Measurements from ENCODE around the gene ZFR. TPM values are rescaled to one million over a fixed set of nuclear protein-coding genes. Genes with fewer than 3 reads are reported as not detected.
A peak's percentile ranks its signal among the peaks of the same experiment; 100 is the strongest.

The ZFR gene
- total RNA-seq = 10 to 100 TPM; 63.7 to 70.4 TPM

GRCh38 chr5:32444431-32445286, at the start of gene ZFR:
Gene ZFR, minus strand, starts transcription at chr5:32444740. Its CDS starts 82 bp downstream, at chr5:32444658.
- H3K27me3 Mint-ChIP-seq = no peaks in the 10 kb centered on the region
- peak within 1 kb of the TSS; percentile 90 for H3K4me3 Mint-ChIP-seq
- peak; percentile 87 for ATAC-seq (replicated peaks)
- peaks cover 10% of the 10 kb centered on the region for H3K4me1 Mint-ChIP-seq
- peak within 1 kb of the TSS; percentile 97 for H3K27ac Mint-ChIP-seq
- H3K36me3 Mint-ChIP-seq (ENCODE audit: low read depth) = peaks cover 44% of the 10 kb centered on the region
- no peaks in the 10 kb centered on the region for H3K9me3 Mint-ChIP-seq

GRCh38 chr5:32490972-32491557, 46.5 kb upstream of the ZFR start:
- H3K4me3 Mint-ChIP-seq = no peak overlapping the region
- no peak overlapping the region for H3K27ac Mint-ChIP-seq
- H3K9me3 Mint-ChIP-seq = no peaks in the 10 kb centered on the region
- H3K4me1 Mint-ChIP-seq = no peaks in the 10 kb centered on the region
- H3K27me3 Mint-ChIP-seq = no peaks in the 10 kb centered on the region
- ATAC-seq (replicated peaks) = no peak
- no peaks in the 10 kb centered on the region for H3K36me3 Mint-ChIP-seq (ENCODE audit: low read depth)

GRCh38 chr5:32489791-32490562, 45.4 kb upstream of the ZFR start:
- Mint-ChIP-seq H3K4me3 (no peak overlapping the region), H3K4me1 (no peaks in the 10 kb centered on the region), H3K27me3 (no peaks in the 10 kb centered on the region), H3K9me3 (no peaks in the 10 kb centered on the region), H3K27ac (no peak overlapping the region), H3K36me3 (ENCODE audit: low read depth) (no peaks in the 10 kb centered on the region)
- peak; percentile 53 for ATAC-seq (replicated peaks)

- no peak for ATAC-seq (replicated peaks)
- no peaks in the 10 kb centered on the region for H3K4me1 Mint-ChIP-seq
- no peaks in the 10 kb centered on the region for H3K36me3 Mint-ChIP-seq (ENCODE audit: low read depth)
- H3K27me3 Mint-ChIP-seq = no peaks in the 10 kb centered on the region
- no peak overlapping the region for H3K4me3 Mint-ChIP-seq
- H3K27ac Mint-ChIP-seq = no peak overlapping the region
- no peaks in the 10 kb centered on the region for H3K9me3 Mint-ChIP-seq
Measured at GRCh38 chr5:32487424-32487823, 42.9 kb upstream of the ZFR start.

- no peaks in the 10 kb centered on the region for H3K4me1 Mint-ChIP-seq
Measured at GRCh38 chr5:32487008-32487407, 42.5 kb upstream of the ZFR start.

GRCh38 chr5:32482193-32482592, 37.7 kb upstream of the ZFR start:
- Mint-ChIP-seq H3K27me3 (no peaks in the 10 kb centered on the region), H3K27ac (no peak overlapping the region), H3K9me3 (no peaks in the 10 kb centered on the region), H3K4me1 (no peaks in the 10 kb centered on the region), H3K4me3 (no peak overlapping the region), H3K36me3 (ENCODE audit: low read depth) (no peaks in the 10 kb centered on the region)
- ATAC-seq (replicated peaks) = no peak

More at GRCh38 chr5:32487008-32487407, 42.5 kb upstream of the ZFR start:
- Mint-ChIP-seq H3K27ac (no peak overlapping the region), H3K27me3 (no peaks in the 10 kb centered on the region), H3K4me3 (no peak overlapping the region), H3K9me3 (no peaks in the 10 kb centered on the region), H3K36me3 (ENCODE audit: low read depth) (no peaks in the 10 kb centered on the region)
- no peak for ATAC-seq (replicated peaks)

- Mint-ChIP-seq H3K4me1 (no peaks in the 10 kb centered on the region), H3K27me3 (no peaks in the 10 kb centered on the region), H3K27ac (no peak overlapping the region), H3K9me3 (no peaks in the 10 kb centered on the region), H3K4me3 (no peak overlapping the region), H3K36me3 (ENCODE audit: low read depth) (no peaks in the 10 kb centered on the region)
- no peak for ATAC-seq (replicated peaks)
Measured at GRCh38 chr5:32479096-32479495, 34.6 kb upstream of the ZFR start.

- Mint-ChIP-seq H3K27me3 (no peaks in the 10 kb centered on the region), H3K27ac (no peak overlapping the region), H3K4me3 (no peak overlapping the region), H3K9me3 (no peaks in the 10 kb centered on the region), H3K36me3 (ENCODE audit: low read depth) (no peaks in the 10 kb centered on the region), H3K4me1 (no peaks in the 10 kb centered on the region)
- ATAC-seq (replicated peaks) = no peak
Measured at GRCh38 chr5:32476891-32477290, 32.4 kb upstream of the ZFR start.

GRCh38 chr5:32475334-32476097, 31.0 kb upstream of the ZFR start:
- Mint-ChIP-seq H3K27ac (no peak overlapping the region), H3K36me3 (ENCODE audit: low read depth) (no peaks in the 10 kb centered on the region), H3K9me3 (no peaks in the 10 kb centered on the region), H3K27me3 (no peaks in the 10 kb centered on the region), H3K4me1 (no peaks in the 10 kb centered on the region), H3K4me3 (no peak overlapping the region)
- ATAC-seq (replicated peaks) = no peak

- Mint-ChIP-seq H3K36me3 (ENCODE audit: low read depth) (no peaks in the 10 kb centered on the region), H3K4me1 (no peaks in the 10 kb centered on the region), H3K27ac (peak overlapping the region; percentile 25), H3K27me3 (no peaks in the 10 kb centered on the region), H3K4me3 (no peak overlapping the region), H3K9me3 (no peaks in the 10 kb centered on the region)
- ATAC-seq (replicated peaks) = no peak
Measured at GRCh38 chr5:32474209-32474854, 29.8 kb upstream of the ZFR start.

- no peak for ATAC-seq (replicated peaks)
- Mint-ChIP-seq H3K4me1 (no peaks in the 10 kb centered on the region), H3K27me3 (no peaks in the 10 kb centered on the region), H3K27ac (no peak overlapping the region), H3K36me3 (ENCODE audit: low read depth) (no peaks in the 10 kb centered on the region), H3K4me3 (no peak overlapping the region), H3K9me3 (no peaks in the 10 kb centered on the region)
Measured at GRCh38 chr5:32473072-32473471, 28.5 kb upstream of the ZFR start.

GRCh38 chr5:32471784-32472183, 27.2 kb upstream of the ZFR start:
- H3K9me3 Mint-ChIP-seq = no peaks in the 10 kb centered on the region

GRCh38 chr5:32465076-32465475, 20.5 kb upstream of the ZFR start:
- Mint-ChIP-seq H3K4me1 (peaks cover 10% of the 10 kb centered on the region), H3K36me3 (ENCODE audit: low read depth) (no peaks in the 10 kb centered on the region), H3K27ac (no peak overlapping the region), H3K27me3 (no peaks in the 10 kb centered on the region), H3K9me3 (no peaks in the 10 kb centered on the region), H3K4me3 (no peak overlapping the region)
- ATAC-seq (replicated peaks) = no peak

More at GRCh38 chr5:32471784-32472183, 27.2 kb upstream of the ZFR start:
- ATAC-seq (replicated peaks) = no peak
- H3K27ac Mint-ChIP-seq = no peak overlapping the region
- H3K4me1 Mint-ChIP-seq = no peaks in the 10 kb centered on the region
- no peaks in the 10 kb centered on the region for H3K27me3 Mint-ChIP-seq
- no peak overlapping the region for H3K4me3 Mint-ChIP-seq
- H3K36me3 Mint-ChIP-seq (ENCODE audit: low read depth) = no peaks in the 10 kb centered on the region

GRCh38 chr5:32462618-32463017, 18.1 kb upstream of the ZFR start:
- Mint-ChIP-seq H3K27ac (peak overlapping the region; percentile 52), H3K9me3 (no peaks in the 10 kb centered on the region), H3K27me3 (no peaks in the 10 kb centered on the region), H3K4me3 (peak overlapping the region; percentile 12), H3K4me1 (peaks cover 10% of the 10 kb centered on the region), H3K36me3 (ENCODE audit: low read depth) (no peaks in the 10 kb centered on the region)
- ATAC-seq (replicated peaks) = peak; percentile 99
